Prostate gland (tissue), 2 donors: ENCODE measurements around the gene WFDC5. TPM values are rescaled to one million over a fixed set of nuclear protein-coding genes. Genes with fewer than 3 reads are reported as not detected.
"Not testable (repeated sequence)": the region's sequence is repeated elsewhere in the genome, so short reads cannot be mapped to it uniquely, and the experiment has no call there.

Experiments
- DNase-seq: peaks from one replicate; pipeline ENCODE4 v3.0.0-alpha.2; 2019; ENCODE audit warnings: low spot score
- H3K27ac ChIP-seq, 2 donors: fragments of 200-600 bp; sonication (generic); 2 replicates each; pipeline ENCODE4 v1.5.1; 2017 to 2019
- H3K27me3 ChIP-seq: fragments of 200-600 bp; sonication (generic); replicated peaks from 2 replicates; pipeline ENCODE4 v1.5.1; 2019; ENCODE audit not compliant: insufficient read depth
- H3K36me3 ChIP-seq, 2 donors: fragments of 200-600 bp; sonication (generic); 1 replicate in 1 of 2; 2 replicates in 1 of 2; pipeline versions ENCODE4 v1.5.1 to v1.8.1; 2017 to 2019
- H3K4me1 ChIP-seq: fragments of 200-600 bp; sonication (generic); replicated peaks from 2 replicates; pipeline ENCODE4 v1.5.1; 2019
- H3K4me3 ChIP-seq, 2 donors: fragments of 200-600 bp; sonication (generic); 2 replicates each; pipeline ENCODE4 v1.5.1; 2017 to 2019
- H3K9me3 ChIP-seq: fragments of 200-600 bp; sonication (generic); 2 replicates; pipeline ENCODE4 v1.5.1; 2017
- CTCF ChIP-seq, 4 experiments: fragments of 200-600 bp in 2 of 4; fragments of 450-650 bp in 2 of 4; sonication (generic) in 2 of 4; IDR thresholded peaks; 1 replicate in 3 of 4; 2 replicates in 1 of 4; pipeline ENCODE4 v1.5.1; 2016 to 2019; ENCODE audit warnings: antibody characterized with exemption in 4 of 4, mild to moderate bottlenecking in 2 of 4, moderate library complexity in 2 of 4
- POLR2A ChIP-seq: fragments of 450-650 bp; IDR thresholded peaks from one replicate; pipeline ENCODE4 v1.6.1; 2016; ENCODE audit warnings: antibody characterized with exemption, mild to moderate bottlenecking
- POLR2AphosphoS5 ChIP-seq: sonication (generic); formaldehyde crosslinking; IDR thresholded peaks from one replicate; pipeline ENCODE4 v1.6.1; 2017; ENCODE audit warnings: antibody characterized with exemption
- WGBS: methylation state at CpG from one replicate; pipeline ENCODE4 v1.1.5; 2018; 5-methylcytosine and 5-hydroxymethylcytosine counted together
- intact Hi-C: fragments of 100-400 bp; cut with DNase I; formaldehyde crosslinking; loops from one replicate; pipeline ENCODE4 v1.14.2; 2022
- total RNA-seq, 2 donors: library from RNA; depleted of rRNA; stranded (reverse); fragments of >200 nt; gene quantifications; one replicate each; pipeline ENCODE4 v1.1.0, GENCODE V29; 2016

WFDC5 gene
- total RNA-seq, 2 donors from 2014 or later: 1.0 to 2.3 TPM

GRCh38 chr20:45140836-45141235, 25.9 kb upstream of the WFDC5 start:
- Histone ChIP-seq H3K4me1 (no peaks in the 10 kb centered on the region), H3K9me3 (no peaks in the 10 kb centered on the region), H3K36me3 (no peaks in the 10 kb centered on the region), H3K4me3 (no peak overlapping the region), H3K27ac (no peak overlapping the region), H3K27me3 (no peaks in the 10 kb centered on the region)
- no peak for TF ChIP-seq POLR2AphosphoS5
- no peak for TF ChIP-seq CTCF (IDR thresholded peaks at IDR 0.05)
- TF ChIP-seq POLR2A: no peak
- intact Hi-C loops: no loop called here
- 75% methylated on average over 4 of the region's 4 CpGs for WGBS
- no peak for DNase-seq

GRCh38 chr20:45139733-45140375, 24.9 kb upstream of the WFDC5 start:
- H3K27me3 ChIP-seq, H3K9me3 ChIP-seq, H3K27ac ChIP-seq, H3K36me3 ChIP-seq, DNase-seq, intact Hi-C loops, H3K4me3 ChIP-seq, H3K4me1 ChIP-seq: not testable (repeated sequence)
- WGBS: 97% methylated on average over 5 of the region's 5 CpGs

GRCh38 chr20:45138561-45139300, 23.8 kb upstream of the WFDC5 start:
- no peaks in the 10 kb centered on the region for H3K9me3 ChIP-seq
- H3K27me3 ChIP-seq: no peaks in the 10 kb centered on the region
- no peak for DNase-seq
- H3K27ac ChIP-seq: no peak overlapping the region
- H3K4me3 ChIP-seq: no peak overlapping the region
- peak in 3 of 4 experiments; percentile 46 to 62 (median 50) for TF ChIP-seq CTCF (IDR thresholded peaks at IDR 0.05)
- TF ChIP-seq POLR2A: no peak
- H3K36me3 ChIP-seq: no peaks in the 10 kb centered on the region
- 41% methylated on average over 20 of the region's 20 CpGs for WGBS
- intact Hi-C loops: no loop called here
- H3K4me1 ChIP-seq: no peaks in the 10 kb centered on the region

GRCh38 chr20:45136911-45137310, 21.9 kb upstream of the WFDC5 start:
- TF ChIP-seq POLR2A: no peak
- no peak for TF ChIP-seq CTCF (IDR thresholded peaks at IDR 0.05)
- TF ChIP-seq POLR2AphosphoS5: no peak
- Histone ChIP-seq H3K36me3 (no peaks in the 10 kb centered on the region), H3K27ac (no peak overlapping the region), H3K4me1 (no peaks in the 10 kb centered on the region), H3K4me3 (no peak overlapping the region), H3K9me3 (no peaks in the 10 kb centered on the region), H3K27me3 (no peaks in the 10 kb centered on the region)
- no peak for DNase-seq
- 74% methylated on average over 2 of the region's 2 CpGs for WGBS
- intact Hi-C loops: no loop called here

GRCh38 chr20:45128099-45128498, 13.1 kb upstream of the WFDC5 start:
- TF ChIP-seq POLR2AphosphoS5: no peak
- no peak for TF ChIP-seq CTCF (IDR thresholded peaks at IDR 0.05)
- no peak for TF ChIP-seq POLR2A
- H3K27ac ChIP-seq: no peak overlapping the region
- intact Hi-C loops: no loop called here
- no peaks in the 10 kb centered on the region for H3K27me3 ChIP-seq
- H3K9me3 ChIP-seq: no peaks in the 10 kb centered on the region
- DNase-seq: no peak
- no peaks in the 10 kb centered on the region for H3K36me3 ChIP-seq
- WGBS: 54% methylated on average over 2 of the region's 2 CpGs
- H3K4me1 ChIP-seq: no peaks in the 10 kb centered on the region
- H3K4me3 ChIP-seq: no peak overlapping the region
